HG03095 (cell line): ENCODE measurements around the gene CAMSAP1.
A peak's percentile ranks its signal among the peaks of the same experiment; 100 is the strongest.
"Not testable (repeated sequence)": the region's sequence is repeated elsewhere in the genome, so short reads cannot be mapped to it uniquely, and the experiment has no call there.

Source experiments
- ATAC-seq: cut with Tn5 transposase; IDR thresholded peaks from one replicate; pipeline ENCODE4 v1.9.1; 2021; ENCODE audit warnings: moderate library complexity; ENCODE audit not compliant: unreplicated experiment

The CAMSAP1 gene, protein sequence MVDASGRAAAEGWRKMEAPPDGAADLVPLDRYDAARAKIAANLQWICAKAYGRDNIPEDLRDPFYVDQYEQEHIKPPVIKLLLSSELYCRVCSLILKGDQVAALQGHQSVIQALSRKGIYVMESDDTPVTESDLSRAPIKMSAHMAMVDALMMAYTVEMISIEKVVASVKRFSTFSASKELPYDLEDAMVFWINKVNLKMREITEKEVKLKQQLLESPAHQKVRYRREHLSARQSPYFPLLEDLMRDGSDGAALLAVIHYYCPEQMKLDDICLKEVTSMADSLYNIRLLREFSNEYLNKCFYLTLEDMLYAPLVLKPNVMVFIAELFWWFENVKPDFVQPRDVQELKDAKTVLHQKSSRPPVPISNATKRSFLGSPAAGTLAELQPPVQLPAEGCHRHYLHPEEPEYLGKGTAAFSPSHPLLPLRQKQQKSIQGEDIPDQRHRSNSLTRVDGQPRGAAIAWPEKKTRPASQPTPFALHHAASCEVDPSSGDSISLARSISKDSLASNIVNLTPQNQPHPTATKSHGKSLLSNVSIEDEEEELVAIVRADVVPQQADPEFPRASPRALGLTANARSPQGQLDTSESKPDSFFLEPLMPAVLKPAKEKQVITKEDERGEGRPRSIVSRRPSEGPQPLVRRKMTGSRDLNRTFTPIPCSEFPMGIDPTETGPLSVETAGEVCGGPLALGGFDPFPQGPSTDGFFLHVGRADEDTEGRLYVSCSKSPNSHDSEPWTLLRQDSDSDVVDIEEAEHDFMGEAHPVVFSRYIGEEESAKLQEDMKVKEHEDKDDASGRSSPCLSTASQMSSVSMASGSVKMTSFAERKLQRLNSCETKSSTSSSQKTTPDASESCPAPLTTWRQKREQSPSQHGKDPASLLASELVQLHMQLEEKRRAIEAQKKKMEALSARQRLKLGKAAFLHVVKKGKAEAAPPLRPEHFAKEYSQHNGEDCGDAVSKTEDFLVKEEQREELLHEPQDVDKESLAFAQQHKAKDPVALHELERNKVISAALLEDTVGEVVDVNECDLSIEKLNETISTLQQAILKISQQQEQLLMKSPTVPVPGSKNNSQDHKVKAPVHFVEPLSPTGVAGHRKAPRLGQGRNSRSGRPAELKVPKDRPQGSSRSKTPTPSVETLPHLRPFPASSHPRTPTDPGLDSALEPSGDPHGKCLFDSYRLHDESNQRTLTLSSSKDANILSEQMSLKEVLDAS (N-terminal part only)

DNA sequence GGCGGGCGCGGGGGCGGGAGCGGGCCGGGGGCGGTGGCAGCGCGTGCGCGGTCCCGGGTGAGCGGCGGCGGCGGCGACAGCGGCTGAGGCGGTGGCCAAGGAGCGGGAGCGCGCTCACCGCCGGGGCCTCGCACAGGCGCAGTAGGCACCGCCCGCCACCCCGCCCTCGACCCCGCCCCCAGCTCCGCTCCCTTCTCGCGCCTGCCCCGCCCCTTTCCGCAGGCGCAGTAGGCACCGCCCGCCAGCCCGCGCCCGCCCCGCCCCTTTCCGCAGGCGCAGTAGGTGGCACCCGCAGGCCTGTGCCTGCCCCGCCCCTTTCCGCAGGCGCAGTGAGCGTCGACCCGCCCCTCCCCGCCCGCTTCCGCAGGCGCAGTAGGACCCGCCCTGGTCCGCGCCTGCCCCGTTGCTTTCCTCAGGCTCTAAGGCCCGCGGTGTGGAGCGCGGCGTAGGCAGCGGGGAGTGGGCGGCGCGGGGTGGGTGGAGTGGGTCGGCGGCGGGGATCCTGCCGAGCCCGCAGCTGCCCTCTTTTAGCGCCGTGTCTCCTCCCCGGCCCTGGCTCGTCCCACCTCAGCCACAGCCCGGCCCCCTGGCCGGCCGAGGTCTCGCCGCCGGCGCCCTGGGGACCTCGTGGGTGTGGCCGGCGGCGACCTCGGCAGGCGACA is at the start of gene CAMSAP1:
Gene CAMSAP1 (minus strand): TSS at position 116 of the 662 bp plus-strand sequence. CDS start 387 bp downstream, outside the sequence.
- peak; percentile 66 for ATAC-seq

DNA sequence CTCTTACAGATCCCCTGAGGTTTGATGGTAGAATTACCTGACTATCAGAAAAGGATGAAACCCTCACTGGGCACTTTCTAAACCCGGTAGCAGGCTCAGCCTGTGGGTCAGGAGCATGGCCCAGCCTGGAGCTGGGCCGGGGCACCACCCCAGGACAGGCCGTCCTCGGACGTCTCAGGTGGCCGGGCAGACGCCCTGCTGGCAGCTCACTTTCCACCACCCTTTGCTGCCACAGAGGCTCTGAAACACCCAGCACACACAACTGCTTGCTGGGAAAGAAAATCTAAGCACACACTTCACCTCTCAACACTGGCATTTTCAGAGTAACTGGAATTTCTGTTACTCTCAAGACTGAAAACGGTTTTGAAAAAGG is 49.4 kb upstream of the CAMSAP1 start:
- no peak for ATAC-seq

DNA sequence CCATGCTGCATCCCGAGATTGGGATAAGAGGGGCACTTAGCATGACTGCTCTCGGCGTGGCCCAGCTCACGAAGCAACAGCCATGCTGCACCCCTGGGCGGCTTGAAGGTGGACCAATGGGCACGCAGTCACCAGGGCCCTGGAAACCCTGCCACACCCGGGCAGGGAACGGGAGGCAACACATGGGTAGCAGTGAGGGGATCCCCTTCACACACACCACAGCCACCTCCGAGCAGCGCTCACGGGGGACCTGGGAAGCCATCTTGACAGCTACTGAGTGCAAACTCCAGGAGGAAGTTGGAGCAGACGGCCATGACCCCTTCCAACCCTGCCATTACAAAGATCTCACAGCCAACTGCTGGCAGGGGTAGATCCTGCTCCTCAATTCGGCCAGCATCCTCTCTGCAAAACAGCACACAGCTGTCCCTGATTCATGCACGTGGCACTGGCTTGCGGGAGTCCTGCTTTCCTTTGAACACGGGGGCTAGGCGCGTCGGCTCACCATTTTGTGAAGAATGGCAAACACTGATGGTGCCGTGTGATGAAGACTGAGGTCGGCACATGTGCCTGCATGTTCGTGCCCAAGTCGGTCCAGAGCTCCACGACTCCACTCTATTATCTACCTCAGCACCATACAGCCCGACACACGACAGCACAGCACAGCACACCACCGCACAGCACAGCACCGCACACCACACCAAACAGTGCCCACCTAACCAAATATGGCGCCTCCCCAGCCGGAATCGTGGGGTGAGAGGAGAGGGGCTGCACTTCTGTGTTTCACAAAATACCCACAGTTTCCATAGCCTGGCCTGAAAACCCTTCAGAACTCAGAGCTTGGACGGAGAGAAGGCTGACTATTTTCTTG is 48.8 kb upstream of the CAMSAP1 start:
- ATAC-seq: no peak

DNA sequence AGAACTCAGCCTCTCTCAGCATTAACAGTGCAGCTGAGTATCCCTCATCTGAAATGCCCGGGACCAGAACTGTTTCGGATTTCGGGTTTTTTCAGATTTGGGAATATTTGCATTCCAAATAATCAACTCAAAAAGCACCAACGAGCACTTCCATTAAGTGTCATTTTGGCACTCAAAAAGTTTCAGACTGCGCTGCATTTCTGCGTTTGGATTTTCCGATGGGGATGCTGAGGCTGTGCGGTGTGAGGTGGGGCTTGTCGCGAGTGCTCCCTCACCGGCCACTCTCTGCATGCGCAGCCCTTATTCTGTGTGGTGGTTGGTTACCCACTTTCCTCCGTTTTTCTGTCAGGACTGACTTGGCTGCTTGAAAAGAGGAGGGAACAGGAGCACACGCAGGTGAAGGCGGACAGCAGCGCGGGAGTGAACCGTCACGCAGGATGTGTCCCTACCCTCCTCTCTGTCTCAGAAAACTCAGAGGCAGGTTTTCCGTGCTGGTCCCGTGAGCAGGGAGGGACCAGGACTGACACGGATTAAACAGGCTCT is 45.4 kb upstream of the CAMSAP1 start:
- ATAC-seq: no peak

DNA sequence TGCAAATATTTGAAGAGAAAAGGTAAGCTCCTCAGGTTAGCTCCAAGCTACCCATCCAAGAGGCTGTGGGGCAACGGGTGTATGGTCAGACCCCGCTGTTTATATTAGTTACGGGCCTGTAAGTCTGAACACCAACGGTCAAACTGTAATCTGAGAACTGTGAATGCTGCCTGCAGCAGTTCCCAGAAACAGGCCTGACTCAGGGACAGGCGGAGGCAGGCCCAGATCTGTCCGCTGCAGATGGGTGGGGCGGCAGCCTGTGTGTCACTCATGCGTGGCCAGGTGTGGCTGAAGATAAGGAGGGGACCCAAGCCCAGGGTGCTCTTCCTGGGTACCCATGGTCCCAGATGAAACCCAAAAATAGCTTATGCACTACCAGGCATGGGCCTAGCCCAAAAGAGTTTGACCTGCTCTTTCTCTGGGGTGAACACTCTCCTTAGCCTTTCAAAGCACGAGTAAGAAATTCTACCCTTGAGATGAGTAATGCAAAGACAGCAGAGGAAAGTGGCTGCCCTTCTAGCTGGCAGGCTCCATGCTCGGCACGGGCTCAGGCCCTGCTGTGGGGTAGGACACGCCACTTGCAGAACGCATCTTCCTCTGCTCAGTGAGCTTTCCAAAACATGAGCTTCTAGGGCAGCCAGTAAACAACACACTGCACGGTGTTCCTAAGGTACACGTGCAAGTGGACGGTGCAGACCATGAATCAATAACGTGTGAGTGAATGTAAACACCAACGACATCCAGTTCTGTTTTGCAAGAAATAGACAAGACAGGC is 44.7 kb upstream of the CAMSAP1 start:
- no peak for ATAC-seq

DNA sequence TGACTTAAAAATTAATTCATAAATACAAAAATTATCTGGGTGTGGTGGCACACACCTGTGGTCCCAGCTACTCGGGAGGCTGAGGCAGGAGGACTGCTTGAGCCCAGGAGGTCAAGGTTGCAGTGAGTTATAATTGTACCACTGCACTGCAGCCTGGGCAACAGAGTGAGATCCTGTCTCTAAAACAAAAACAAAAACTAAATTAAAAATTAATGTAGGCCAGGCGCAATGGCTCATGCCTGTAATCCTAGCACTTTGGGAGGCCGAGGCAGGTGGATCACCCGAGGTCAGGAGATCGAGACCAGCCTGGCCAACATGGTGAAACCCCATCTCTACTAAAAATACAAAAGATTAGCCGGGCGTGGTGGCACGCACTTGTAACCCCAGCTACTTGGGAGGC is 44.0 kb upstream of the CAMSAP1 start:
- not testable (repeated sequence) for ATAC-seq

DNA sequence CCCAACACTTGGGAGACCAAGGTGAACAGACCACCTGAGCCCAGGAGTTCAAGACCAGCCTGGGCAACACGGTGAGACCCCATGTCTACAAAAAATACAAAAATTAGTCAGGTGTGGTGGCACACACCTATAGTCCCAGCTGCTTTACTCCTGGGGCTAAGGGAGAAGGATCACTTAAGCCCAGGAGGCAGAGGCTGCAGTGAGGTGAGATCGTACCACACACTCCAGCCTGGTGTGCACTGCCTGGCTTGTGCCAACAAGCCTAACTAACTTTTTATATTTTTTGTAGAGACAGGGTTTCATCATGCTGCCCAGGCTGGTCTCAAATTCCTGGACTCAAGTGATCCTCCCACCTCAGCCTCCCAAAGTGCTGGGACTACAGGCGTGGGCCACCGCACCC is 43.5 kb upstream of the CAMSAP1 start:
- not testable (repeated sequence) for ATAC-seq

DNA sequence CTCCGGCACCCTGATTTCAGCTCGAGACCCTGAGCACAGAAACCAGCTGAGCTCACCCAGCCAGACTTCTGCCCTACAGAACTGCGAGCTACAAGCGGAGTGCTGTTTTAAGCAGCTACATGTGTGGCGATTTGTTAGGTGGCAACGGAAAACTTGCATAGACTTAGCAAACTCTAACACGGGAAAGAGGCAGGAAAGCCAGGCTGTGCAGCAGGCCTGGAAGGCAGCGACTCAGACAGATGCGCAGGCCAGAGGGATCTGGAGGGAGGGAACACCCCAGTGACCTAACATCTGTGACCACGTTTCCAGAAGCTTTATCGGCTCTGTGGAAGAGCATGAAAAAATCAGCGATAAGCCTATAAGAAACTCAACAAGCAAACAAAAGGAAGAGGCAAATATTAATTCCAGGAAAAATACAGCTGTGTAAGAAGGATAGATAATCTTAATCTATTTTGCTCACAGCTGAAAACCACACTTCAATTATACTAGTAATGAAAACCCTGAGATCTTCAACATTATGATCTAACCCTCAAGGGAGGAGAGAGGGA is 42.9 kb upstream of the CAMSAP1 start:
- no peak for ATAC-seq

DNA sequence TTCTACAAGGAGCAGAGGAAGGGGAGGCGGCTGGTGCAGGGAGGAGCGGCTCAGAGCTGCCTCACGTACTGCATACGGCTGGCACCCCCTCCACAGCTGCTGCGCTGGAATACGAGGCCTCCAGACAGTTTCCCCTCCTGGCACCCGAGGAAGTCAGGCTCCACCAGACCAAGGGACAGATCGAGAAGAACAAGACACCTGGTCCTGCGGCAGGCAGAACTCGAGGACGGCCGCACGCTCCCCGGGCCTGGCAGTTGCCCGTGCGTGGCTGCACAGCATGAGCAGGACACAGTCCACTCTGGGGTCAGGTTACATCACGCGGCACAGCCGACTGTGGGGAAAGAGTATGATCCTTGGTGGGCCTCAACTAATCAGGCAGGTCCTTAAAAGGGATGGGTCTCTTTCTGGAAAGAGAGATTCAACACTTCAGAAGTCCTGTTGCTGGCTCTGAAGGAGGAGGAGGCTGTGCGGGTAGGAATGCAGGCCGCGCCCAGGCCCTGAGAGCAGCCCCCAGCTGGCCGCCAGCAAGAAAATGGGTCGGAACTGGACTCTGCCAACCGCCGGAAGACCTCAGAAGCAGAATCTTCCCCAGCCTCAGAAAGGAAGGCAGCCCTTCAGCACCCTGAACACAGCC is 42.3 kb upstream of the CAMSAP1 start:
- no peak for ATAC-seq

DNA sequence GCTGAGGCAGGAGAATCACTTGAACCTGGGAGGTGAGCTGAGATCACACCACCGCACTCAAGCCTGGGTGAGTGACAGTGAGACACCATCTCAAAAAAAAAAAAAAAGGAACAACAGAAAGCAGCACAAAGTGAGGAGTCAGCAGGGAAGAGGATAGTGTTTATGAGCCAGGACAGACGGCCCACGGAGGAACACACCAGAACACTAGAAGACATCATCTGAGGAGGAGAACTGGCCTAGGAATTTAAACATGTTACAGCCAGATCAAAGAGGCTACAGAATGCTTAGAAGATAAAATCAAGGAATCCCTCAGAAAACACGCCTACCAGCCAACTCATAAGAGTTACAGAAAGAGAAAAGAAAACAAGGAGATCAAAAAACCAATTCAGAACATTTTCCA is 41.6 kb upstream of the CAMSAP1 start:
- ATAC-seq: no peak

DNA sequence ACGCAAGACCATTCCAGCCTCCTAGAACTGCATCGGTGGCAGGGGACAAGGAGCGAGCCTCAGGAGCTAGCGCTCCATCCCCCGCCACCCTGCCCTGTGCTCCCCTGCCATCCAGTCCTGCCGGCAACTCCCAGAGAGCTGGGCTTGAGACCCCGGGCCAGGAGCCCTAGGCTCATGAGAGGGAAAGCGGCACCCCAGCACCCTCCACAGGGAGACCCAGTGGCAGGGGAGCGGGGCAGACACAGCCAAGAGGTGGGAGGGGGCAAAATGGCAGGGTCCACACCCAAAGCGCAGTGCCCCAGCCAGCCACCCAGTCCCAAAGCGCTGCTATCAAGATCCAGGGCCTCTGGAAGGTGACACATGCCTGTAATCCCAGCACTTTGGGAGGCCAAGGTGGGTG is 41.1 kb upstream of the CAMSAP1 start:
- no peak for ATAC-seq

DNA sequence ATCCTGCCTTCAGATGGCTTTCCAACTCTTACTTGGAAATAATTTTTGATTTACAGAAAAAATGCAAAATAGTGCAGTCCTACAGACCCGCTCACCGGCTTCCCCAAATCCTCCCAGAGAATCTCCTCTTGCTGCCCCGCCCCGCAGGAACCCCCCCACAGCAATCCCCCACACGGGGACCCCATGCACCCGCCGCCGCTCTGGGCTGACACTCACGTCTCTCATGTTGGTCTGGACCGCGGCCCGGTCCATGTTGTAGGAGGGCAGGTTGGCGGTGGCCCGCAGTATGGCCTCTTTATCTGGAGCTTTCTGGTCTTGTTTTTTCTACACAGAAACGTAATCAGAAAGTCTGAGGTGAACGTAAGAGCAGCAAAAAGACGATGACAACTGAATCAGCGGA is 40.2 kb upstream of the CAMSAP1 start:
- no peak for ATAC-seq

DNA sequence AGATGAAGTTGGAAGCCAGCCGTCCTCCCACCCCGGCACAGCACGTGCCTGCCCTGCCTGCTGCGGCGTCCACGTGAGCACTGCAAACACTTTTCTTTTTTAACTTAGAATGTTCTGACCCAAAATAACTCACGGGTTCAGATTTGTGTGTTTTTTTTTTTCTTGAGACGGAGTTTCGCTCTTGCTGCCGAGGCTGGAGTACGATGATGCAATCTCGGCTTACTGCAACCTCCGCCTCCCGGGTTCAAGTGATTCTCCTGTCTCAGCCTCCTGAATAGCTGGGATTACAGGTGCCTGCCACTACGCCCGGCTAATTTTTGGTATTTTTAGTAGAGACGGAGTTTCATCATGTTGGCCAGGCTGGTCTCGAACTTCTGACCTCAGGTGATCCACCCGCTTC is 39.8 kb upstream of the CAMSAP1 start:
- ATAC-seq: not testable (repeated sequence)

DNA sequence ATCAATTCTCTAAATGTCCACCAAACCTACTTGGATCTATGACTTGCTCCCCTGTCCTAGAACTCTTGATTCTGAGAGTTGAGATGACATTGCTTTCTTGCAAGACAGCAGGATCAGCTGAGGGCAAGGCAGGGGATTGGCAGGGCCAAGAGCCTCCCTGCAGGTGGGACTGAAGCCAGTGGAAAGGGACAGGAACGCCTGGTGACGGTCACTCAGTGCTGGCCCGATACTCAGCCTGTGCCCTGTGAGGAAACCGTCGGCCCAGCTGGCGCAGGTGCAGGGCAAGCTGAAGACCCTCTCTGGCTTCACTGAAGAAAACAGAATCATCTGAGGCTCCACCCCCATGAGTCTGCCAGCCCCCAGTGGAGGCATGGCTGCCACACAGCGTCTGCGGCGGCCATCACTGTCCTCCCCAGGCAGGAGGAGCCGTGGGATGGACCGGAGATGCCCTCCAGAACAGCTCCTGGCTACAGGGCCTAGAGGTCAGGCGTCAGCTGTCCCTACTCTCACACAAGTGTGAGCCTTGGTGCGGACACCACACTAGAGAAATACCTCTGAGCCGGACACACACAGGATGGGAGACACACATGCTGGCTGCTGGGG is 39.1 kb upstream of the CAMSAP1 start:
- no peak for ATAC-seq

DNA sequence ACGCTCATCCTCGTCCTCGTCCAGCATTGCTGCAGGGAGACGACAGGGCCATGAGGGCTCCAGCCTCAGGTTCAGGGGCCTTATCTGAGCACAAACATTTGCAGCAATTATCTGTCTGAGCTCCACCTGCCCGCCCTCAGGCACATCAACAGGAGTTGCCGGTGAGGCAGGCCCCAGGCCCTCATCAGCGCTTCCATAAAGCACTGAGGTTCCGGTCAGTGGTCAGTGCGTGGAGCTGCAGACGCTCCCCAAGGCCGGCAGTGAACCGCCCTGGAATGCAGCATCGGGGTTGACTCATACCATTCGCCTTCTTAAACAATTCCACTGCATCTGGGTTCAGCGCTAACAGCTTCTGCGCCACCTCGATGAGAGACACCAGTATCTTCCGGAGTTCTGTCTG is 38.6 kb upstream of the CAMSAP1 start:
- ATAC-seq: no peak

DNA sequence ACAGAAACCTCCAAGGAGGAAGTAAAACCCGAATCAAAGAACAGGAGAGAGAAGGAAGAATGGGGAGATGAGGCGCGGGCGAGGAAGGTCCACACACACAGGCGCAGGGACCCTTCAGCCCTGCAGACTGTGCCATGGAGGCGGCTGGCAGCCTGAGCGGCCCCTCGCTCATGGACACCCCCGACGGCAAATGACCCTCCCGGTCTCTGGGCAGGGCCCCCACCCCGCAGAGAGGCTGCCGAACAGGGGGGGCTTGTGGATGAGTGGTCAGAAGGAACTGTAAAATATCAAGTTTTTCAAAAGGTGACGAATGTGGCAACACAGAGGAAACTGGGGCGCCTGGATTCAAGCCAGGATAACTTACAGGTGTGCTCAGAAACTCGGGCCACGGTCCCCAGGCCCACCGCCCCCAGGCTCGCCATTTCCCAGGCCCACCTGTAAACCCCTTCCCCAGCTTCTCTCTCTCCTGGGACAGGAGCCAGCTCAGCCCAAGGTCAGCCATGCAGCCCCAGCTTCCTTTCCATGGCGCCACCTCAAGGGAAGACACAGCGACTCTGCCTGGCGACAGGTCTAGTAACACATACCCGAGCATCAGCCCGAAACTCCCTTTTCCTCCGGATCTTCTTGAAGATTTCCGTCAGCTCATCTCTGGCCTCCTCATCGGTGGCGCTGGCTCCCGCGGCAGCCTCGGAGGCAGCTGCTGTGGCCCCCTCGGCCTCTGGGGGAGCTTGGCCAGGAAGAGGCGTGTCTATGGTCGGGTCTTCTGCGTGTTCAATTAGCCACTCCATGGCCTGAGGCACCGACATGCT is 37.3 kb upstream of the CAMSAP1 start:
- no peak for ATAC-seq

DNA sequence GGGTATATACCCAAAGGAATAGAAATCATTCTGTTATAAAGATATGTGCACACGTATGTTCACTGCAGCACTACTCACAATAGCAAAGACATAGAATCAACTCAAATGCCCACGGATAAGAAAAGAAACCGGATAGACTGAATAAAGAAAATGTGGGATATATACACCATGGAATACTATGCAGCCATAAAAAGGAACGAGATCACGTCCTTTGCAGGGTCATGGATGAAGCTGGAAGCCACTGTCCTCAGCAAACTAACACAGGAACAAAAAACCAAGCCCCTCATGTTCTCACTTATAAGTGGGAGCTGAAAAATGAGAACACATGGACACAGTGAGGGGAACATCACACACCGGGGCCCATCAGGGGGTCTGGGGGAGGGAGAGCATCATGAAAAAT is 36.3 kb upstream of the CAMSAP1 start:
- ATAC-seq: not testable (repeated sequence)
